ENCODE measurements around the gene INKA2.

The INKA2 gene

GRCh38 chr1:111725192-111725591 lies 14.0 kb downstream of the INKA2 start:
- TF ChIP-seq, protein P1, sequence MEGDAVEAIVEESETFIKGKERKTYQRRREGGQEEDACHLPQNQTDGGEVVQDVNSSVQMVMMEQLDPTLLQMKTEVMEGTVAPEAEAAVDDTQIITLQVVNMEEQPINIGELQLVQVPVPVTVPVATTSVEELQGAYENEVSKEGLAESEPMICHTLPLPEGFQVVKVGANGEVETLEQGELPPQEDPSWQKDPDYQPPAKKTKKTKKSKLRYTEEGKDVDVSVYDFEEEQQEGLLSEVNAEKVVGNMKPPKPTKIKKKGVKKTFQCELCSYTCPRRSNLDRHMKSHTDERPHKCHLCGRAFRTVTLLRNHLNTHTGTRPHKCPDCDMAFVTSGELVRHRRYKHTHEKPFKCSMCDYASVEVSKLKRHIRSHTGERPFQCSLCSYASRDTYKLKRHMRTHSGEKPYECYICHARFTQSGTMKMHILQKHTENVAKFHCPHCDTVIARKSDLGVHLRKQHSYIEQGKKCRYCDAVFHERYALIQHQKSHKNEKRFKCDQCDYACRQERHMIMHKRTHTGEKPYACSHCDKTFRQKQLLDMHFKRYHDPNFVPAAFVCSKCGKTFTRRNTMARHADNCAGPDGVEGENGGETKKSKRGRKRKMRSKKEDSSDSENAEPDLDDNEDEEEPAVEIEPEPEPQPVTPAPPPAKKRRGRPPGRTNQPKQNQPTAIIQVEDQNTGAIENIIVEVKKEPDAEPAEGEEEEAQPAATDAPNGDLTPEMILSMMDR (IDR thresholded peaks at IDR 0.05; ENCODE audit: low read depth, low read length, missing control alignments) = no peak
- H3K4me3 ChIP-seq (ENCODE audit: low read depth, low read length) = no peak overlapping the region
- in situ Hi-C loops (cut with HindIII; ENCODE audit: low sequenced_read_pairs) = no loop called here
- DNase-seq (ENCODE audit: low read depth) = no peak

- TF ChIP-seq, protein P1 (IDR thresholded peaks at IDR 0.05; ENCODE audit: low read depth, low read length, missing control alignments) = no peak
- DNase-seq (ENCODE audit: low read depth) = no peak
- in situ Hi-C loops (cut with HindIII; ENCODE audit: low sequenced_read_pairs) = no loop called here
- no peak overlapping the region for H3K4me3 ChIP-seq (ENCODE audit: low read depth, low read length)
Observed at GRCh38 chr1:111723871-111724270, 15.3 kb downstream of the INKA2 start.

- TF ChIP-seq, protein P1 (IDR thresholded peaks at IDR 0.05; ENCODE audit: low read depth, low read length, missing control alignments) = no peak
- no peak overlapping the region for H3K4me3 ChIP-seq (ENCODE audit: low read depth, low read length)
- in situ Hi-C loops (cut with HindIII; ENCODE audit: low sequenced_read_pairs) = no loop called here
- DNase-seq (ENCODE audit: low read depth) = no peak
Observed at GRCh38 chr1:111723091-111723806, 15.9 kb downstream of the INKA2 start.

DNA sequence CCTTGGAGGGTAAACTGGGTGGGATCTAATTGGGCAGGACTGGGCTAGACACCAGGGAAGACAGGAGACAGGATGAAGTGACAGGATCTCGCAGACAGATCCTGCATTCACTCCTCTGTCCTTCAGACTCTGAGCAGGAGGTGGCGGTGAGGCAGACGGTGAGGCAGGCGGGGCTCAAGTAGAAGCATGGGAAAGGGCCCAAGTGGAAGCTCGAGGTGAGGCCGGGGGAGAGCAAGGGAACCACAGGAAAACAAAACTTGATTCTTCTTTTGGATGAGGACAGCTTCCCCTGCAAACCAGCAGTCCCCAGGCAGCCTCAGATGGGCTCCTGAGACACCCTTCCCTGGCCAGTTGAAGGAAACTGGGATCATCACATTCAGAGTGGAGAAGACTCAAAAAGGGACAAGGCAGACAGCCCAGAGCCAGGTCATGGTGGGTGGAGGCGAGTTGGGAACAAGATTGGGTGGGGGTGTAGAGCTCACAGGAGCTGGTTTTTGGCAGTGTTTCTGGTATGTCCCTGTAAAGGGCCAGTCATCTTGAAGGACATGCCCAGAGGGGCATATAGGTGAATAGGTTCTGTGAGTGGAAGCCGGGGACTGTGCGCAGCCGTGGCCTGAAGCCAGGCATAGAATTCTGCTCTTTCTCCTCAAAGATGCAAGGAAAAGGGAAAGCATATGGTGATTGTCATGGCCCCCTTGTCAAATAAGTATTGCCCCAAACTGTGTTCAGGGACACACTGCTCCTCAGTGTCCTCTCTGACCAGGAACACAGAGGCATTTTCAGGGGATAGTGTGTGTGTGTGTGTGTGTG lies 18.0 kb downstream of the INKA2 start:
- TF ChIP-seq, protein P1 (IDR thresholded peaks at IDR 0.05; ENCODE audit: low read depth, low read length, missing control alignments) = no peak
- in situ Hi-C loops (cut with HindIII; ENCODE audit: low sequenced_read_pairs) = no loop called here
- H3K4me3 ChIP-seq (ENCODE audit: low read depth, low read length) = no peak overlapping the region
- no peak for DNase-seq (ENCODE audit: low read depth)

DNA sequence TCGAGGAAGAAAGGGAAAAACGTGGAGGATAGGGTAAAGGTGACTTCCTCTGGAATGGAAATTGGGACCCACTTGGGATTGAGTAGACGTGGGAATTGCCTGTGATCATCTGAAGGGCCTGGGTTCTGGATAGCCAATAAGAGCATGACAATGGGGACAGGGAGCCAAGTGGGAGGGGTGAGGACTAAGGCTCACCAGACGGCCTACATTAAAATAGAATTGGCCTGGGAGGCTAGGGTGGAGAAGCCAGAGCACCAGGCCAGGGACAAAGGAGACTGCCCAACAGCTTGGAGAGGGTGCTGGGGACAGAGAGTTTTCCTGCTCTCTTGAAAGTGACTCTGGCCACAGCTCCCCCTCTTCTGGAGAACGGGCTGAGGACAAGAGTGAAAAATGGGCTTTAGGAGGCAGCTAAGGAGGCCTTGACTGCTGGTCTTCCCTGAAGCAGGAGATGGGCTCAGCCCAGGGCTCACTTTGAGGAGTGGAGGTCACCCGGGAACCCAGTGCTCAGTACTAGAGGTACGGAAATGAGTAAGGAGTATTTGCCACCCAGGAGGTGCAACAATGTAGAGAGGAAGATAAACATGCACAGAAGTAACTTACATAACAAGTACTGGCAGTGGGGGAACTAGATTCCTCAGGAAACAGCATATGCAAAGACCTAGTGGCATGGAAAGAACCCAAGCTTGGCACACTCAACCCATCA lies 18.8 kb downstream of the INKA2 start:
- TF ChIP-seq, protein P1 (IDR thresholded peaks at IDR 0.05; ENCODE audit: low read depth, low read length, missing control alignments) = no peak
- H3K4me3 ChIP-seq (ENCODE audit: low read depth, low read length) = no peak overlapping the region
- DNase-seq (ENCODE audit: low read depth) = no peak
- in situ Hi-C loops (cut with HindIII; ENCODE audit: low sequenced_read_pairs) = no loop called here

GRCh38 chr1:111719674-111720132 lies 19.5 kb downstream of the INKA2 start:
- no peak overlapping the region for H3K4me3 ChIP-seq (ENCODE audit: low read depth, low read length)
- in situ Hi-C loops (cut with HindIII; ENCODE audit: low sequenced_read_pairs) = no loop called here
- no peak for DNase-seq (ENCODE audit: low read depth)
- TF ChIP-seq, protein P1 (IDR thresholded peaks at IDR 0.05; ENCODE audit: low read depth, low read length, missing control alignments) = no peak
